ENCODE results near the gene ZNF334.

Gene ZNF334

GRCh38 chr20:46484954-46485353 lies 28.4 kb downstream of the ZNF334 start:
- no peak for DNase-seq

- no peak for DNase-seq
Measured at GRCh38 chr20:46483879-46484278, 29.5 kb downstream of the ZNF334 start.

GRCh38 chr20:46482864-46483263 lies 30.5 kb downstream of the ZNF334 start:
- DNase-seq, result no peak

GRCh38 chr20:46477640-46478039 lies 35.7 kb downstream of the ZNF334 start:
- DNase-seq, result no peak

- DNase-seq, result no peak
Measured at GRCh38 chr20:46477225-46477624, 36.1 kb downstream of the ZNF334 start.

GRCh38 chr20:46468508-46468907 lies 44.9 kb downstream of the ZNF334 start:
- no peak for DNase-seq

GRCh38 chr20:46464451-46464850 lies 48.9 kb downstream of the ZNF334 start:
- no peak for DNase-seq

- DNase-seq, result no peak
Measured at GRCh38 chr20:46463852-46464251, 49.5 kb downstream of the ZNF334 start.

GRCh38 chr20:46461808-46462207 lies 51.6 kb downstream of the ZNF334 start:
- DNase-seq, result no peak

- DNase-seq, result no peak
Measured at GRCh38 chr20:46458866-46459750, 54.3 kb downstream of the ZNF334 start.

GRCh38 chr20:46456255-46457028 lies 56.9 kb downstream of the ZNF334 start:
- DNase-seq, result no peak

- no peak for DNase-seq
Measured at GRCh38 chr20:46455729-46456128, 57.6 kb downstream of the ZNF334 start.

Measured in cerebellar nuclear complex (tissue), 1 donor.